K562 (cell line): ENCODE measurements around the gene PSMA5. TPM values are rescaled to one million over a fixed set of nuclear protein-coding genes. Genes with fewer than 3 reads are reported as not detected.

Experiments used
- ARHGAP35 ChIP-seq: fragments of 450-650 bp; IDR thresholded peaks from 2 replicates; pipeline ENCODE4 v1.6.1; 2018; ENCODE audit not compliant: partially characterized antibody
- ARID1B ChIP-seq: fragments of 450-650 bp; IDR thresholded peaks from 2 replicates; pipeline ENCODE4 v1.6.1; 2016; ENCODE audit warnings: antibody characterized with exemption, mild to moderate bottlenecking, inconsistent platforms
- BMI1 ChIP-seq: fragments of 150-350 bp; IDR thresholded peaks from 2 replicates; pipeline ENCODE4 v1.6.1; 2014; ENCODE audit warnings: low read length
- CBX5 ChIP-seq: IDR thresholded peaks from 2 replicates; pipeline ENCODE4 v1.6.1; 2014; ENCODE audit warnings: low read depth, borderline replicate concordance
- HMG20B ChIP-seq: fragments of 250-450 bp; sonication (Bioruptor Pico); IDR thresholded peaks from 2 replicates; pipeline ENCODE4 v1.5.0; 2021; ENCODE audit warnings: mild to moderate bottlenecking
- HNRNPH1 ChIP-seq: fragments of 200-400 bp; formaldehyde crosslinking; optimal IDR thresholded peaks from 2 replicates; pipeline ENCODE3; 2017; ENCODE audit warnings: low read depth, mild to moderate bottlenecking, low read length, moderate library complexity
- MAFF ChIP-seq: IDR thresholded peaks from 2 replicates; pipeline ENCODE4 v1.6.1; 2012; ENCODE audit warnings: low read length, improper control_type of control experiment
- MBD2 ChIP-seq: sonication (generic); IDR thresholded peaks from 2 replicates; pipeline ENCODE4 v1.6.1; 2016; ENCODE audit warnings: low read depth, borderline replicate concordance
- NCOA2 ChIP-seq, 2 experiments: fragments of 450-650 bp; IDR thresholded peaks; 2 replicates each; pipeline ENCODE4 v1.6.1; 2018; ENCODE audit warnings: mild to moderate bottlenecking in 2 of 2, moderate library complexity in 1 of 2; ENCODE audit not compliant: partially characterized antibody in 2 of 2
- NELFE ChIP-seq: IDR thresholded peaks from 2 replicates; pipeline ENCODE4 v1.6.1; 2011; ENCODE audit warnings: mild to moderate bottlenecking; ENCODE audit not compliant: insufficient read depth, insufficient read length
- NFIC ChIP-seq: fragments of 450-650 bp; IDR thresholded peaks from 2 replicates; pipeline ENCODE4 v1.6.1; 2017; ENCODE audit warnings: mild to moderate bottlenecking, inconsistent platforms
- NFYB ChIP-seq: IDR thresholded peaks from 2 replicates; pipeline ENCODE4 v1.6.1; 2011; ENCODE audit warnings: mild to moderate bottlenecking, moderate library complexity; ENCODE audit not compliant: insufficient read length; ENCODE audit errors: extremely low read depth
- NR4A1 ChIP-seq, 2 experiments: fragments of 250-450 bp in 1 of 2; fragments of 450-650 bp in 1 of 2; sonication (Bioruptor Pico) in 1 of 2; IDR thresholded peaks; 2 replicates each; pipeline versions ENCODE4 v1.4.0 to v1.6.1; 2016 to 2020; ENCODE audit warnings: mild to moderate bottlenecking in 2 of 2, missing compliant biosample characterization in 1 of 2, missing genetic modification characterization in 1 of 2, moderate library complexity in 1 of 2
- NUFIP1 ChIP-seq: fragments of 450-650 bp; IDR thresholded peaks from 2 replicates; pipeline ENCODE4 v1.6.1; 2018; ENCODE audit not compliant: partially characterized antibody
- TAF7 ChIP-seq: fragments of 450-650 bp; IDR thresholded peaks from 2 replicates; pipeline ENCODE4 v1.6.1; 2016; ENCODE audit warnings: missing genetic modification characterization, missing compliant biosample characterization
- TFAM ChIP-seq: fragments of 250-450 bp; sonication (Bioruptor Pico); conservative IDR thresholded peaks from 2 replicates; pipeline ENCODE4 v1.5.0; 2021; ENCODE audit warnings: mild to moderate bottlenecking, moderate library complexity
- ZEB2 ChIP-seq: fragments of 450-650 bp; IDR thresholded peaks from 2 replicates; pipeline ENCODE4 v1.6.1; 2016
- ZNF274 ChIP-seq: IDR thresholded peaks from 2 replicates; pipeline ENCODE4 v1.6.1; 2011; ENCODE audit warnings: low read depth, mild to moderate bottlenecking, low read length, moderate library complexity, borderline replicate concordance
- polyA plus RNA-seq, 8 experiments: library from polyadenylated mRNA; depleted of rRNA in 4 of 8; stranded (reverse) in 5 of 8; unstranded in 3 of 8; fragments of >200 nt; fragmentation: Nextera tagmentation in 2 of 8; fragmentation: Illumina TruSeq in 1 of 8; extraction: Ambion mirVana in 2 of 8; extraction: Trizol in 1 of 8; gene quantifications; 2 replicates each; pipeline versions ENCODE4 v1.2.1 to v1.2.3, GENCODE V29; 2011 to 2014; ENCODE audit warnings: inconsistent platforms in 1 of 8, missing spikeins in 1 of 8
- total RNA-seq, 7 experiments: library from RNA; depleted of rRNA in 6 of 7; stranded (reverse); fragments of >200 nt in 6 of 7; fragmentation: Illumina TruSeq in 2 of 7; extraction: Trizol in 2 of 7; gene quantifications; 2 replicates each; pipeline versions ENCODE4 v1.2.1 to v1.2.3, GENCODE V29; 2011 to 2021; ENCODE audit warnings: low replicate concordance in 1 of 7
- TF ChIP-seq, protein P1 (sequence below): fragments of 250-450 bp; sonication (Bioruptor Pico); IDR thresholded peaks from 2 replicates; pipeline ENCODE4 v1.8.0; 2022; ENCODE audit warnings: moderate library complexity, mild to moderate bottlenecking, inconsistent platforms
- TF ChIP-seq, protein P2 (sequence below), 2 experiments: fragments of 450-650 bp in 1 of 2; IDR thresholded peaks; 2 replicates each; pipeline ENCODE4 v1.6.1; 2011 to 2017; ENCODE audit warnings: low read depth in 2 of 2, antibody characterized with exemption in 1 of 2, borderline replicate concordance in 1 of 2, low read length in 1 of 2, mild to moderate bottlenecking in 1 of 2, mixed read lengths in 1 of 2; ENCODE audit not compliant: control insufficient read depth in 1 of 2
- TF ChIP-seq, protein P3 (sequence below): fragments of 150-350 bp; conservative IDR thresholded peaks from 2 replicates; pipeline ENCODE4 v1.6.1; 2014; ENCODE audit warnings: low read length

PSMA5 gene
- total and polyA plus RNA-seq, 9 of the 15 experiments (the other 6 are each of a cell fraction or from before 2014, with no cell fraction given), result 82.6 to 542 (median 287) TPM

DNA sequence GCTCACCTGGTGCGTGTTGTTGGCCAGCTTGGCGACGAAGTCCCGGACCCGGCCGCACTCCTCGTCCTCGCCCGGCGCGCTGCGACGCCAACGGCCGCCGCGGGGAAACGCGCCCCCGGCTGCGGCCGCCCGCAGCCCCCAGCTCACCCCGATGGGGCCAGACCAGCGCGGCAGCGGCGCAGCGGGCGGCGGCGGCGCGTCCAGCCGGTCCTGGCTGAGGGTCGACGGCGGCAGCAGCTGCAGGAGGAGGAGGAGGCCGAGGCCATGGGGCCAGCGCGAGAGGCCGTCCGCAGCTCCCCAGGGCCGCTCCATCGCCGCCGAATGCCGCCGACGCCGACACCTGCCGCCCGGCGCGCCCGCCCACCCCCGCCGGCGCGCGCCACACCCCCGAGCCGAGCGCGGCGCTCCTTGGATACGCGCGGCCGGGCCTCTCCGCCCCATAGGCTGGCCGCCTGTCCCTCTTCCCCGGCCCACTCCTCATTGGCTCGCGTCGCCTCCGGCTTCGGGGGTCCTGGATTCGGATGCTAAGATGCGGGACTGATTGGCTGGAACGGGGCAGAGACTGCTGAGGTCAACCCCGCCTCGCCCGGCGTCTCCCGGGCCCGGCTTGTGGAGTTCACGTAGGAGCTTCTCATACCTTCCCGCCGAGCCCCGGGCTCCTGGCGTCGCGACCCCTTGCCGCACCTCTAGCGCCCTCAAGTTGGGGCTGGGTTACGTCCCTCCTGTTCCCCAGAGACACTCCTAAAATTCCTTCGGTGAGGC, 28.5 kb downstream of the PSMA5 start, which contains the start of gene SORT1 (continued):
- TF ChIP-seq ZEB2 (no peak), NCOA2 (IDR thresholded peaks at IDR 0.05; ENCODE audit: partially characterized antibody in 2 of 2) (no peak), NFYB (peak; percentile 94), NFIC (no peak), MBD2 (peak; percentile 94), HMG20B (no peak), ARID1B (no peak), BMI1 (no peak), NUFIP1 (no peak), HNRNPH1 (no peak), NR4A1 (CRISPR knock-in tag; IDR thresholded peaks at IDR 0.05) (no peak), NR4A1 (tag; IDR thresholded peaks at IDR 0.05) (no peak), MAFF (no peak), TAF7 (tag) (no peak), CBX5 (no peak), ARHGAP35 (no peak), NELFE (no peak), TFAM (CRISPR knock-in tag) (no peak), ZNF274 (no peak)
- TF ChIP-seq, protein P1, sequence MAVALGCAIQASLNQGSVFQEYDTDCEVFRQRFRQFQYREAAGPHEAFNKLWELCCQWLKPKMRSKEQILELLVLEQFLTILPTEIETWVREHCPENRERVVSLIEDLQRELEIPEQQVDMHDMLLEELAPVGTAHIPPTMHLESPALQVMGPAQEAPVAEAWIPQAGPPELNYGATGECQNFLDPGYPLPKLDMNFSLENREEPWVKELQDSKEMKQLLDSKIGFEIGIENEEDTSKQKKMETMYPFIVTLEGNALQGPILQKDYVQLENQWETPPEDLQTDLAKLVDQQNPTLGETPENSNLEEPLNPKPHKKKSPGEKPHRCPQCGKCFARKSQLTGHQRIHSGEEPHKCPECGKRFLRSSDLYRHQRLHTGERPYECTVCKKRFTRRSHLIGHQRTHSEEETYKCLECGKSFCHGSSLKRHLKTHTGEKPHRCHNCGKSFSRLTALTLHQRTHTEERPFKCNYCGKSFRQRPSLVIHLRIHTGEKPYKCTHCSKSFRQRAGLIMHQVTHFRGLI (CRISPR knock-in tag), result no peak
- TF ChIP-seq, protein P2, sequence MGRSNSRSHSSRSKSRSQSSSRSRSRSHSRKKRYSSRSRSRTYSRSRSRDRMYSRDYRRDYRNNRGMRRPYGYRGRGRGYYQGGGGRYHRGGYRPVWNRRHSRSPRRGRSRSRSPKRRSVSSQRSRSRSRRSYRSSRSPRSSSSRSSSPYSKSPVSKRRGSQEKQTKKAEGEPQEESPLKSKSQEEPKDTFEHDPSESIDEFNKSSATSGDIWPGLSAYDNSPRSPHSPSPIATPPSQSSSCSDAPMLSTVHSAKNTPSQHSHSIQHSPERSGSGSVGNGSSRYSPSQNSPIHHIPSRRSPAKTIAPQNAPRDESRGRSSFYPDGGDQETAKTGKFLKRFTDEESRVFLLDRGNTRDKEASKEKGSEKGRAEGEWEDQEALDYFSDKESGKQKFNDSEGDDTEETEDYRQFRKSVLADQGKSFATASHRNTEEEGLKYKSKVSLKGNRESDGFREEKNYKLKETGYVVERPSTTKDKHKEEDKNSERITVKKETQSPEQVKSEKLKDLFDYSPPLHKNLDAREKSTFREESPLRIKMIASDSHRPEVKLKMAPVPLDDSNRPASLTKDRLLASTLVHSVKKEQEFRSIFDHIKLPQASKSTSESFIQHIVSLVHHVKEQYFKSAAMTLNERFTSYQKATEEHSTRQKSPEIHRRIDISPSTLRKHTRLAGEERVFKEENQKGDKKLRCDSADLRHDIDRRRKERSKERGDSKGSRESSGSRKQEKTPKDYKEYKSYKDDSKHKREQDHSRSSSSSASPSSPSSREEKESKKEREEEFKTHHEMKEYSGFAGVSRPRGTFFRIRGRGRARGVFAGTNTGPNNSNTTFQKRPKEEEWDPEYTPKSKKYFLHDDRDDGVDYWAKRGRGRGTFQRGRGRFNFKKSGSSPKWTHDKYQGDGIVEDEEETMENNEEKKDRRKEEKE (IDR thresholded peaks at IDR 0.05; ENCODE audit: borderline replicate concordance in 1 of 2, control insufficient read depth in 1 of 2, low read depth in 2 of 2, low read length in 1 of 2), result no peak
- TF ChIP-seq, protein P3, sequence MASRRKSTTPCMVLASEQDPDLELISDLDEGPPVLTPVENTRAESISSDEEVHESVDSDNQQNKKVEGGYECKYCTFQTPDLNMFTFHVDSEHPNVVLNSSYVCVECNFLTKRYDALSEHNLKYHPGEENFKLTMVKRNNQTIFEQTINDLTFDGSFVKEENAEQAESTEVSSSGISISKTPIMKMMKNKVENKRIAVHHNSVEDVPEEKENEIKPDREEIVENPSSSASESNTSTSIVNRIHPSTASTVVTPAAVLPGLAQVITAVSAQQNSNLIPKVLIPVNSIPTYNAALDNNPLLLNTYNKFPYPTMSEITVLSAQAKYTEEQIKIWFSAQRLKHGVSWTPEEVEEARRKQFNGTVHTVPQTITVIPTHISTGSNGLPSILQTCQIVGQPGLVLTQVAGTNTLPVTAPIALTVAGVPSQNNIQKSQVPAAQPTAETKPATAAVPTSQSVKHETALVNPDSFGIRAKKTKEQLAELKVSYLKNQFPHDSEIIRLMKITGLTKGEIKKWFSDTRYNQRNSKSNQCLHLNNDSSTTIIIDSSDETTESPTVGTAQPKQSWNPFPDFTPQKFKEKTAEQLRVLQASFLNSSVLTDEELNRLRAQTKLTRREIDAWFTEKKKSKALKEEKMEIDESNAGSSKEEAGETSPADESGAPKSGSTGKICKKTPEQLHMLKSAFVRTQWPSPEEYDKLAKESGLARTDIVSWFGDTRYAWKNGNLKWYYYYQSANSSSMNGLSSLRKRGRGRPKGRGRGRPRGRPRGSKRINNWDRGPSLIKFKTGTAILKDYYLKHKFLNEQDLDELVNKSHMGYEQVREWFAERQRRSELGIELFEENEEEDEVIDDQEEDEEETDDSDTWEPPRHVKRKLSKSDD, result no peak
